Measurements from ENCODE around the gene SIM2.

DNA sequence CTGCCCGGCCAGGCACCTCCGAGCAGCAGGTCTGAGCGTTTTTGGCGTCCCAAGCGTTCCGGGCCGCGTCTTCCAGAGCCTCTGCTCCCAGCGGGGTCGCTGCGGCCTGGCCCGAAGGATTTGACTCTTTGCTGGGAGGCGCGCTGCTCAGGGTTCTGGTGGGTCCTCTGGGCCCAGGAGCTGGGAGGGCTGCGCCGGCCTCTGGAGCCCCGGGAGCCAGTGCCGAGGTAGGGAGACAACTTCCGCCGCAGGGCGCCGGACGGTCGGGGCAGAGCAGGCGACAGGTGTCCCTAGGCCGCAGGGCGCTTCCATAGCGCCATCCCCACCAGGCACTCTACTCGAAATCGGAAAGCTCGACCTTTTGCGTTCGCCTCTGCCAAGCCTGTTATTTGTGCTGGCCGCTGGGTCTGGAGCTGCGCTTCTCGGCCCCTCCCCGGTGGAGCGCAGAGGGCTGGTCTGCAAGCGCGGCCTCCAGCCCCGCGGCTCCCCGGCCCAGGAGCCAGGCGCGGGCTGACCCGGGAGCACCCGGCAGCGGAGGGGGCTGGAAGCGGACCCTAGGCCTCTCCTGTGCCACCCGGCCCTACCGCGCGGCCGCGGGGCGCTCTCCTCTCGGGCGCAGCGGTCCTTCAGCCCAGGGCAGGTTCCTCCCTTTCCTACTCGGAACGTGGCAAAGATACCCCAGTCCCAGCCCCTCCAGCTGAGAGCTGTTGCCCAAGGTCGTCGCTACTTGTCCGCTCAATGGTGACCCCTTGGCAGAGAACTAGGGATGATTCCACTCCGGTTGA is 2.2 kb downstream of the SIM2 start:
- TF ChIP-seq EZH2 (IDR thresholded peaks at IDR 0.05; ENCODE audit: insufficient read depth, poor library complexity, severe bottlenecking) (no peak), EZH2phosphoT487 (IDR thresholded peaks at IDR 0.05; ENCODE audit: insufficient read depth, low read depth) (no peak)

All from GM23248 (cell line).